Esophagus muscularis mucosa (tissue), 4 donors: ENCODE results near the gene DDX47. TPM values are rescaled to one million over a fixed set of nuclear protein-coding genes. Genes with fewer than 3 reads are reported as not detected.
"Not testable (repeated sequence)": the region's sequence is repeated elsewhere in the genome, so short reads cannot be mapped to it uniquely, and the experiment has no call there.

Experiments used
- DNase-seq: peaks from one replicate; pipeline ENCODE4 v3.0.0-alpha.2; 2017; ENCODE audit errors: extremely low spot score
- H3K27ac ChIP-seq, 4 donors: fragments of 200-600 bp; sonication (generic); replicated peaks in 1 of 4; 1 replicate in 3 of 4; 2 replicates in 1 of 4; pipeline ENCODE4 v1.5.1; 2016 to 2019; ENCODE audit warnings: mild to moderate bottlenecking in 1 of 4
- H3K27me3 ChIP-seq, 4 donors: fragments of 200-600 bp; sonication (generic); one replicate each; pipeline versions ENCODE4 v1.5.1 to v1.6.0; 2016 to 2019
- H3K36me3 ChIP-seq, 4 donors: fragments of 200-600 bp; sonication (generic); one replicate each; pipeline ENCODE4 v1.5.1; 2016 to 2019
- H3K4me1 ChIP-seq, 4 donors: fragments of 200-600 bp; sonication (generic); one replicate each; pipeline ENCODE4 v1.5.1; 2016 to 2019
- H3K4me3 ChIP-seq, 4 donors: fragments of 200-600 bp; sonication (generic); 1 replicate in 2 of 4; 2 replicates in 2 of 4; pipeline ENCODE4 v1.5.1; 2016 to 2019; ENCODE audit warnings: mild to moderate bottlenecking in 4 of 4, moderate library complexity in 1 of 4
- H3K9me3 ChIP-seq, 4 donors: fragments of 200-600 bp; sonication (generic); 1 replicate in 3 of 4; 2 replicates in 1 of 4; pipeline ENCODE4 v1.5.1; 2016 to 2019
- CTCF ChIP-seq, 3 experiments: fragments of 200-600 bp in 2 of 3; fragments of 450-650 bp in 1 of 3; sonication (generic) in 2 of 3; IDR thresholded peaks; one replicate each; pipeline ENCODE4 v1.5.1; 2017 to 2019; ENCODE audit warnings: antibody characterized with exemption in 3 of 3, mild to moderate bottlenecking in 2 of 3, moderate library complexity in 1 of 3
- EP300 ChIP-seq: sonication (generic); formaldehyde crosslinking; IDR thresholded peaks from one replicate; pipeline ENCODE4 v1.6.1; 2017; ENCODE audit warnings: antibody characterized with exemption
- POLR2A ChIP-seq: fragments of 450-650 bp; IDR thresholded peaks from one replicate; pipeline ENCODE4 v1.6.1; 2017; ENCODE audit warnings: antibody characterized with exemption, moderate library complexity, mild to moderate bottlenecking, low read depth
- POLR2AphosphoS5 ChIP-seq, 2 donors: sonication (generic); formaldehyde crosslinking; IDR thresholded peaks; one replicate each; pipeline ENCODE4 v1.6.1; 2017; ENCODE audit warnings: antibody characterized with exemption in 2 of 2
- WGBS: methylation state at CpG from one replicate; pipeline ENCODE4 v1.1.5; 2018; 5-methylcytosine and 5-hydroxymethylcytosine counted together
- intact Hi-C: fragments of 100-400 bp; cut with DNase I; formaldehyde crosslinking; loops from one replicate; pipeline ENCODE4 v1.15.1; 2023
- total RNA-seq, 4 donors: library from RNA; depleted of rRNA; stranded (reverse); fragments of >200 nt; gene quantifications; one replicate each; pipeline versions ENCODE4 v1.1.0 to v1.2.1, GENCODE V29; 2016

The DDX47 gene
- total RNA-seq, 4 donors from 2014 or later, result 37.1 to 67.1 (median 53.9) TPM

- no peak for TF ChIP-seq POLR2AphosphoS5 (IDR thresholded peaks at IDR 0.05)
- TF ChIP-seq POLR2A, result no peak
- TF ChIP-seq CTCF (IDR thresholded peaks at IDR 0.05), result no peak
- TF ChIP-seq EP300, result no peak
- Histone ChIP-seq H3K27me3 (no peaks in the 10 kb centered on the region), H3K9me3 (no peaks in the 10 kb centered on the region), H3K4me1 (no peaks in the 10 kb centered on the region), H3K36me3 (no peaks in the 10 kb centered on the region), H3K27ac (no peak overlapping the region), H3K4me3 (no peak overlapping the region)
- WGBS, result 78% methylated on average over 7 of the region's 10 CpGs
- intact Hi-C loops, result no loop called here
- no peak for DNase-seq
These were observed 59.2 kb downstream of the DDX47 start for GRCh38 chr12:12872139-12872933.

- Histone ChIP-seq H3K4me3 (no peak overlapping the region), H3K36me3 (no peaks in the 10 kb centered on the region), H3K27ac (no peak overlapping the region), H3K9me3 (no peaks in the 10 kb centered on the region), H3K4me1 (no peaks in the 10 kb centered on the region), H3K27me3 (no peaks in the 10 kb centered on the region)
- TF ChIP-seq POLR2A (no peak), POLR2AphosphoS5 (IDR thresholded peaks at IDR 0.05) (no peak), CTCF (IDR thresholded peaks at IDR 0.05) (no peak), EP300 (no peak)
- WGBS, result 85% methylated on average over 2 of the region's 2 CpGs
- no peak for DNase-seq
- intact Hi-C loops, result no loop called here
These were observed 59.8 kb downstream of the DDX47 start for GRCh38 chr12:12872934-12873275.

GRCh38 chr12:12874029-12874428, 60.9 kb downstream of the DDX47 start:
- intact Hi-C loops, result no loop called here
- no peaks in the 10 kb centered on the region for H3K9me3 ChIP-seq
- 100% methylated on average over 1 of the region's 1 CpG for WGBS

DNA sequence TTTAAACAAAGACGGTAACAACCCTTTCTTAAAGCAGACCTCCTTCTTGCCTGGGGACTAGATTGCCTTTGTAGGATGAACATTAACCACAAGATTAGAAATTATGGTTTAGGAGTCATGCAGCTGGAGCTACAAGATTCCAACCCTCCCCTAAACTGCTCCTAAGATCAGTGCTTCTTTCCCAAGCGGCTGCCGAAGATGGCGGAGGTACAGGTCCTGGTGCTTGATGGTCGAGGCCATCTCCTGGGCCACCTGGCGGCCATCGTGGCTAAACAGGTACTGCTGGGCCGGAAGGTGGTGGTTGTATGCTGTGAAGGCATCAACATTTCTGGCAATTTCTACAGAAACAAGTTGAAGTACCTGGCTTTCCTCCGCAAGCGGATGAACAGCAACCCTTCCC, 62.2 kb downstream of the DDX47 start:
- H3K4me1 ChIP-seq, H3K36me3 ChIP-seq, H3K27ac ChIP-seq, DNase-seq, H3K9me3 ChIP-seq, H3K27me3 ChIP-seq, intact Hi-C loops, H3K4me3 ChIP-seq: not testable (repeated sequence)
- WGBS, result 96% methylated on average over 10 of the region's 10 CpGs

More at GRCh38 chr12:12874029-12874428, 60.9 kb downstream of the DDX47 start:
- no peak for DNase-seq
- Histone ChIP-seq H3K4me3 (no peak overlapping the region), H3K4me1 (no peaks in the 10 kb centered on the region), H3K27me3 (no peaks in the 10 kb centered on the region), H3K27ac (no peak overlapping the region), H3K36me3 (no peaks in the 10 kb centered on the region)
- no peak for TF ChIP-seq EP300
- TF ChIP-seq POLR2A, result no peak
- no peak for TF ChIP-seq POLR2AphosphoS5 (IDR thresholded peaks at IDR 0.05)
- TF ChIP-seq CTCF (IDR thresholded peaks at IDR 0.05), result no peak

- intact Hi-C loops, result no loop called here
- TF ChIP-seq EP300 (no peak), POLR2AphosphoS5 (IDR thresholded peaks at IDR 0.05) (no peak), CTCF (IDR thresholded peaks at IDR 0.05) (no peak), POLR2A (no peak)
- Histone ChIP-seq H3K4me1 (no peaks in the 10 kb centered on the region), H3K27ac (no peak overlapping the region), H3K9me3 (no peaks in the 10 kb centered on the region), H3K4me3 (no peak overlapping the region), H3K27me3 (no peaks in the 10 kb centered on the region), H3K36me3 (no peaks in the 10 kb centered on the region)
- no peak for DNase-seq
- 78% methylated on average over 5 of the region's 5 CpGs for WGBS
These were observed 64.1 kb downstream of the DDX47 start for GRCh38 chr12:12877153-12877768.
